CD8-positive, alpha-beta memory T cell (primary cell): ENCODE data around the gene KCNN4. TPM values are rescaled to one million over a fixed set of nuclear protein-coding genes. Genes with fewer than 3 reads are reported as not detected.
"Not testable (repeated sequence)": the region's sequence is repeated elsewhere in the genome, so short reads cannot be mapped to it uniquely, and the experiment has no call there.

Source experiments
- CTCF ChIA-PET: fragments of 350-600 bp; sonication (Branson Sonifier 250); formaldehyde crosslinking; loops from one replicate; lab custom pipeline; 2021; ENCODE audit warnings: antibody characterized with exemption; lab: Charles Lee
- POLR2A ChIA-PET: fragments of 350-600 bp; sonication (Branson Sonifier 250); formaldehyde crosslinking; loops from one replicate; lab custom pipeline; 2021; ENCODE audit warnings: antibody characterized with exemption; lab: Charles Lee
- DNase-seq, 5 donors: peaks; one replicate each; pipeline versions ENCODE4 v3.0.0 to v3.0.0-alpha.2; 2020 to 2022; ENCODE audit warnings: mixed read lengths in 1 of 5
- H3K27ac ChIP-seq: one replicate; pipeline ENCODE4 v1.7.0; 2013; ENCODE audit warnings: low read depth, mild to moderate bottlenecking, low read length, moderate library complexity
- H3K27me3 ChIP-seq: 2 replicates; pipeline ENCODE4 v1.7.0; 2013; ENCODE audit warnings: low read length, mild to moderate bottlenecking; ENCODE audit not compliant: insufficient read depth, poor library complexity, severe bottlenecking
- H3K36me3 ChIP-seq: 2 replicates; pipeline ENCODE4 v1.7.0; 2013; ENCODE audit warnings: mild to moderate bottlenecking, low read length, moderate library complexity; ENCODE audit not compliant: insufficient read depth
- H3K4me1 ChIP-seq: 2 replicates; pipeline ENCODE4 v1.7.0; 2013; ENCODE audit warnings: mild to moderate bottlenecking, low read length, moderate library complexity; ENCODE audit not compliant: insufficient read depth
- H3K4me3 ChIP-seq: 2 replicates; pipeline ENCODE4 v1.7.0; 2013; ENCODE audit warnings: mild to moderate bottlenecking, low read length
- H3K9me3 ChIP-seq: 2 replicates; pipeline ENCODE4 v1.7.0; 2013; ENCODE audit warnings: mild to moderate bottlenecking, low read length
- H3K27ac Mint-ChIP-seq, 8 donors: one replicate each; pipeline ENCODE4 v1.8.0; 2020 to 2021; ENCODE audit warnings: mixed read lengths in 8 of 8, mild to moderate bottlenecking in 6 of 8, inconsistent platforms in 3 of 8, moderate library complexity in 3 of 8
- H3K27me3 Mint-ChIP-seq, 2 donors: one replicate each; pipeline ENCODE4 v1.8.0; 2020 to 2021; ENCODE audit warnings: mixed read lengths in 2 of 2, mild to moderate bottlenecking in 1 of 2, moderate library complexity in 1 of 2
- H3K36me3 Mint-ChIP-seq, 3 donors: one replicate each; pipeline ENCODE4 v1.8.0; 2020 to 2021; ENCODE audit warnings: mixed read lengths in 3 of 3, inconsistent platforms in 1 of 3, mild to moderate bottlenecking in 1 of 3
- H3K4me1 Mint-ChIP-seq, 3 donors: one replicate each; pipeline ENCODE4 v1.8.0; 2020 to 2021; ENCODE audit warnings: mixed read lengths in 3 of 3, inconsistent platforms in 1 of 3, mild to moderate bottlenecking in 1 of 3
- H3K4me3 Mint-ChIP-seq, 7 donors: one replicate each; pipeline ENCODE4 v1.8.0; 2020 to 2021; ENCODE audit warnings: mixed read lengths in 7 of 7, mild to moderate bottlenecking in 6 of 7, moderate library complexity in 4 of 7, inconsistent platforms in 2 of 7
- H3K9me3 Mint-ChIP-seq, 5 donors: one replicate each; pipeline ENCODE4 v1.8.0; 2020 to 2022; ENCODE audit warnings: mixed read lengths in 5 of 5, mild to moderate bottlenecking in 3 of 5, moderate library complexity in 2 of 5, inconsistent platforms in 1 of 5
- polyA plus RNA-seq: library from polyadenylated mRNA; unstranded; fragments of 300-500 nt; fragmentation: Illumina TruSeq; gene quantifications from one replicate; pipeline ENCODE4 v1.2.3, GENCODE V29; 2021
- total RNA-seq, 2 experiments: library from RNA; stranded (reverse); gene quantifications; one replicate each; pipeline ENCODE4 v1.2.3, GENCODE V29; 2021

Gene KCNN4
- total and polyA plus RNA-seq, 3 experiments from 2014 or later: 8.3 to 97.6 (median 93.8) TPM

DNA sequence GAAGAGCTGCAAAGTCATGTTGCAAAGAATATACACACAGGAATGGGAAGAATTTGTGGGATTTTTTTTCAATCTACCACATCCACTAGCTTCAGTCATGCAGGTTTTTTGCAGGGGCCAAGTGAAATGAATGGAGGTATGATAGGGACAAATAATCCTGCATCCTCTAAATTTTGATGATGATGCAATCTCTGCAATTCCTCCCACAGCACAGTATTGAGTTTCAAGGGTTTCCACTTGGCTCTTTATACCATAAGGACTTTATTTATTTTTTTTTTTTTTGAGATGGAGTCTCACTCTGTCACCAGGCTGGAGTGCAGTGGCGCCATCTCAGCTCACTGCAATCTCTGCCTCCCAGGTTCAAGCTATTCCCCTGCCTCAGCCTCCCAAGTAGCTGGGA, 36.7 kb upstream of the KCNN4 start:
- H3K27ac ChIP-seq, H3K9me3 ChIP-seq, H3K27ac Mint-ChIP-seq, POLR2A ChIA-PET, H3K4me3 ChIP-seq, DNase-seq, H3K4me3 Mint-ChIP-seq, H3K36me3 ChIP-seq, H3K4me1 ChIP-seq, H3K9me3 Mint-ChIP-seq: not testable (repeated sequence)
- Mint-ChIP-seq H3K36me3 (peaks cover 0 to 15% (median 0%) of the 10 kb centered on the region in 3 donors), H3K27me3 (peaks cover 29 to 54% of the 10 kb centered on the region in 2 donors), H3K4me1 (peaks cover 9 to 13% (median 11%) of the 10 kb centered on the region in 3 donors)
- peaks cover 19% of the 10 kb centered on the region for H3K27me3 ChIP-seq
- CTCF ChIA-PET: interaction anchor here (1.4 kb wide), 1 partner anchor 72 kb away, joined by 3 read pairs; no protein-coding TSS in a partner anchor

DNA sequence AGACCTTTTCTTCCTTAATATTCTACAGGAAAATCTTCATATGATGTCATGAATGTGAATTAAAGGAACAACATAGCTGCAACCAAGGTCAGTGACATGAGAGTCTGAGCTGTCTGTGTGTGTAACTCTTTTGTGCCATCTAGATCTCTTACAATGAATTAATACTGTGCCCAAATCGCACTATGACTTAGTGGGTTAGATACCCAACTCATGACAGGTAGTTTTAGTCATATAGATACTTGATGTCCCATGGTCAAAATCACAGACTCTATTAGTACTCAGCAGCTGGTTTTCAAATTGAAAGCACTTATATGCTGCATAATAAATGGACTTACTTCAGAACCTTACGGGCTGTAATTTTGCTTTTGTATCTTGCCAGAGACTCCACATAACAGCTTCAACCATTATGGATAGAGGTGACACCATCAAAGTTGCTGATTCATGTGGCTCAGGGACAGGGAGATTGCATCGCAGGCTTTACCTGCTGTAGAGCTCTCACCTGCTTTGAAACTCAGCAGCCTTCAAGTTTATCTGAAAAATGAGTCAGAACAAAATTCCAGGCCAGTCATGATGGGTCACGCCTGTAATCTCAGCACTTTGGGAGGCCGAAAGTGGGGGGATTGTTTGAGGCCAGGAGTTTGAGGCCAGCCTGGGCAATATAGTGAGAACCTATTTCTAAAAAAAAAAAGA, 34.0 kb upstream of the KCNN4 start:
- H3K27me3 ChIP-seq: peaks cover 7% of the 10 kb centered on the region
- no peaks in the 10 kb centered on the region for H3K36me3 ChIP-seq
- no peak overlapping the region for H3K27ac ChIP-seq
- Mint-ChIP-seq H3K9me3 (peaks cover 0 to 3% (median 0%) of the 10 kb centered on the region in 5 donors), H3K4me1 (peaks cover 0 to 4% (median under 1%) of the 10 kb centered on the region in 3 donors), H3K27ac (no peak overlapping the region), H3K36me3 (peaks cover 0 to 7% (median 0%) of the 10 kb centered on the region in 3 donors), H3K4me3 (no peak overlapping the region), H3K27me3 (peaks cover 14 to 42% of the 10 kb centered on the region in 2 donors)
- H3K9me3 ChIP-seq: no peaks in the 10 kb centered on the region
- no peak for DNase-seq
- POLR2A ChIA-PET: no interaction called here
- H3K4me1 ChIP-seq: no peaks in the 10 kb centered on the region
- H3K4me3 ChIP-seq: no peak overlapping the region
- CTCF ChIA-PET: no interaction called here

DNA sequence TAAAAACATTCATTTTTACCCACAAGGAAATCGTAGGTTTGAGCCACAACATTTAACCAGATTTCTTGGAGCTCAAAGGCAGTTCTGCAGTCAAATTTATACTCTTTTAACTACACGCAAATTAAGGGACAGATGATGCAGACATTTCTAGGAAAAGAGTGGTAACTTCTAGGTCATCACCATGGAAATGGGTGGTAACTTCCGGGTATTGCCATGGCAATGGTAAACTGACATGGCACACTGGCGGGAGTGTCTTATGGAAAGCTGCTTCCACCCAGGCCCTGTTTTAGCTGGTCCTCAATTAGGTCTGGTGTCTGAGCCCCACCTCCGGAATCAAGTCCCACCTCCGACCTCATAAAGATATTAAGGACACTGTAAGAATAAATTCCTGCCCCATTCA, 31.9 kb upstream of the KCNN4 start:
- CTCF ChIA-PET: interaction anchor here (0.9 kb wide), 1 partner anchor 10 kb away, joined by 3 read pairs; no protein-coding TSS in a partner anchor
- Mint-ChIP-seq H3K9me3 (no peaks in the 10 kb centered on the region), H3K27me3 (peaks cover 19 to 41% of the 10 kb centered on the region in 2 donors), H3K4me3 (no peak overlapping the region), H3K4me1 (peaks cover 0 to 4% (median 0%) of the 10 kb centered on the region in 3 donors), H3K27ac (peak overlapping the region in 1 of 8 donors; percentile 13), H3K36me3 (no peaks in the 10 kb centered on the region)
- DNase-seq: no peak
- POLR2A ChIA-PET: no interaction called here
- Histone ChIP-seq H3K4me3 (no peak overlapping the region), H3K9me3 (no peaks in the 10 kb centered on the region), H3K36me3 (no peaks in the 10 kb centered on the region), H3K27me3 (no peaks in the 10 kb centered on the region), H3K4me1 (no peaks in the 10 kb centered on the region), H3K27ac (no peak overlapping the region)

DNA sequence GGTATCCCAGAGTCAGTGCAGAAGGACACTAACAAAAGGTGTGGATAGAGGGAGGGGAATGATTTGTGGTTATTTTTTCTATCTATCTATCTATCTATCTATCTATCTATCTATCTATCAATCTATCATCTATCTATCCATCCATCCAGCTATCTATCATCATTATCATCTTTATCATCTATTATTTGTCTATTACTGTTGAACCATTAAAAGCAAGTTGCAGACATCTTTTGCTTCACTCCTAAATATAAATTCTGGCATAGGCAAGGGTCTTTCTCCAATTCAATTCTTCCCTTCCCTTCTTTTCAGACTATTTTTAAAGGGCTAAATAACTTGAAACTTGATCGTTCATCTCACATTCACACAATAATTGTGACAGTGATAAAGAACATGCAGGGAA, 31.5 kb upstream of the KCNN4 start:
- CTCF ChIA-PET: interaction anchor here (0.9 kb wide), 1 partner anchor 11 kb away, joined by 3 read pairs; no protein-coding TSS in a partner anchor
- POLR2A ChIA-PET: no interaction called here
- no peaks in the 10 kb centered on the region for H3K9me3 Mint-ChIP-seq
- no peaks in the 10 kb centered on the region for H3K36me3 Mint-ChIP-seq
- Histone ChIP-seq H3K27me3 (no peaks in the 10 kb centered on the region), H3K27ac (no peak overlapping the region), H3K9me3 (no peaks in the 10 kb centered on the region), H3K4me3 (no peak overlapping the region), H3K4me1 (no peaks in the 10 kb centered on the region), H3K36me3 (no peaks in the 10 kb centered on the region)
- peaks cover 22 to 41% of the 10 kb centered on the region in 2 donors for H3K27me3 Mint-ChIP-seq
- H3K4me3 Mint-ChIP-seq: no peak overlapping the region
- no peak for DNase-seq
- peaks cover 0 to 4% (median 0%) of the 10 kb centered on the region in 3 donors for H3K4me1 Mint-ChIP-seq
- H3K27ac Mint-ChIP-seq: peak overlapping the region in 2 of 8 donors; percentile 12 to 52

DNA sequence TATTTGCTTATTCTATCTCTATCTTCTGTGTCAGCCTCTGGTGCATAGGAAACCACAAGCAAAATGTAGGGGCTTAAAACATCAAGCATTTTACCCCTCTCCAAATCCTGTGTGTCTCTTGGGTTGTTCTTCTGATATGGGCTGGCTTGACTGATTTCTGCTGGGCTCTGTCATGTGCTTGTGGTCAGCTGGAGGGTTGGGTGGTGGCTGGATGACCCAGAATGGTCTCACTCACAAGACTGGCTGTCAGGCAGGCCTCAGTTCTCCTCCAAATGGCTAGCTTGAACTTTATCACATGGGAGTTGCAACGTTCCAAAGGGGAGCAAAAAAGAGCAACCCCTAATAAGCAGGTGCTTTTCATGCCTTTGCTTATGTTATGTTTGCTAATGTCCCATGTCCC, 31.1 kb upstream of the KCNN4 start:
- CTCF ChIA-PET: interaction anchor here (0.8 kb wide), 1 partner anchor 67 kb away, joined by 3 read pairs; no protein-coding TSS in a partner anchor

DNA sequence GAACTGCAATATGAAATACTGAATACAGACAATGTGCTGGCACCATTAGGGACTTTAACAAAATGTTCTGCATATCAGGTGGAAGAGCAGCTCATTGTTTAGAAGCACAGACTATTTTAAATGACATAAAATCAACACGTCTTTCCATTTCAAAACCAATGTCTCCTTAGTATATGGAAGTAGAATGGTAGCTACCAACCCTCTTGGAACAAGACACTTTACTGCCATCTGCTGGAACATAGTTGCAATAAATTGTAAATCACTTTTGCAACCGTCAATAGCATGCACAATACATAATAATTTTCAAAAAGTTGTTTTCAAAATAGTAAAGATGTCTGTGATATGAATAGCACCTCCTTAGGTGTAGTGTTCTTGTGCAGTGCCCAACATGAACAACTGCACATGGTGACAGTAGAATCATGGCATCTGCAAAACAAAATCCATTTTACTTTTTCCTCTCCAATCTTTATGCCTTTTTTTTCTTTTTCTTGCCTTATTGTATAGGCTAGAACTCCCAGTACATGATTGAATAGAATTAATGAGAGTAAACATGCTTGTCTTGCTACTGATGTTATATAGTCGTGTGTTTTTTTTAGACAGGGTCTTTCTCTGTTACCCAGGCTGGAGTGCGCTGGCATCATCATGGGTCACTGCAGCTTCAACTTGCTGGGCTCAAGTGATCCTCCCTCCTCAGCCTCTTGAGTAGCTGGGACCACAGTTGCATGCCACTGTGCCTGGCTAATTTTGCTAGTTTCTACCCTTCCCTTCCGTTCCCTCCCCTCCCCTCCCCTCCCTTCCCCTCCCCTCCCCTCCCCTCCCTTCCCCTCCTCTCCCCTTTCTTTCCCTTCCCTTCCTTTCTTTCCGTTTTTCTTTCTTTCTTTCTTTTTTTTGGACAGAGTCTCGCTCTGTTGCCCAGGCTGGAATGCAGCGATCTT, 29.3 kb upstream of the KCNN4 start:
- Mint-ChIP-seq H3K9me3 (no peaks in the 10 kb centered on the region), H3K4me1 (peaks cover 0 to 4% (median 0%) of the 10 kb centered on the region in 3 donors), H3K27ac (no peak overlapping the region), H3K27me3 (peaks cover 20 to 38% of the 10 kb centered on the region in 2 donors), H3K4me3 (no peak overlapping the region), H3K36me3 (no peaks in the 10 kb centered on the region)
- peak in 2 of 5 donors; percentile 31 to 40 for DNase-seq
- no peak overlapping the region for H3K4me3 ChIP-seq
- H3K27ac ChIP-seq: no peak overlapping the region
- no peaks in the 10 kb centered on the region for H3K4me1 ChIP-seq
- CTCF ChIA-PET: interaction anchor here (0.6 to 5.2 kb wide), 9 partner anchors 9 to 253 kb away, joined by 3 to 31 read pairs (median 4); no protein-coding TSS in a partner anchor
- POLR2A ChIA-PET: no interaction called here
- no peaks in the 10 kb centered on the region for H3K9me3 ChIP-seq
- H3K36me3 ChIP-seq: no peaks in the 10 kb centered on the region
- H3K27me3 ChIP-seq: no peaks in the 10 kb centered on the region

More for the DNA sequence above, 31.1 kb upstream of the KCNN4 start:
- Histone ChIP-seq H3K4me3 (no peak overlapping the region), H3K36me3 (no peaks in the 10 kb centered on the region), H3K27ac (no peak overlapping the region), H3K4me1 (no peaks in the 10 kb centered on the region), H3K27me3 (no peaks in the 10 kb centered on the region), H3K9me3 (no peaks in the 10 kb centered on the region)
- H3K36me3 Mint-ChIP-seq: no peaks in the 10 kb centered on the region
- DNase-seq: no peak
- H3K4me3 Mint-ChIP-seq: no peak overlapping the region
- H3K27me3 Mint-ChIP-seq: peaks cover 18 to 41% of the 10 kb centered on the region in 2 donors
- POLR2A ChIA-PET: no interaction called here
- H3K9me3 Mint-ChIP-seq: no peaks in the 10 kb centered on the region
- H3K27ac Mint-ChIP-seq: no peak overlapping the region
- peaks cover 0 to 4% (median 0%) of the 10 kb centered on the region in 3 donors for H3K4me1 Mint-ChIP-seq

DNA sequence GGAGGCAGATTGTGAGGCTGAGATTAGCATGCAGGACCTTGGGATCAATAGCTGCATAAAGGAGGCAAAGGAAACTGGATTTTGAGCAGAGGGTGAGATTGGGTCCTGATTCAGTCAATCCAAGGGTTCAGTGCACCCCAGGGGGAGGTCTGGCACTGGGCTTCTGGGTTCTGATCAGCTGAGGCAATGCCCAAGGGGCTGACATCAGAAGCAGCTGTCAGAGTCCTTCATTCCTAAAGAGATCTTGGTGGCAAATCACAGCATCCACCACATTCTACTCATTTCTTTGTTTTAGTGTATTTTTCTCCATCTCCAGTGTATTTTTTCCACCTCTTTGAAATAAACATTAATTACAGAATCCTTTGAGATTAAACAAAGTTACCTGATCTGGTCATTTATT, 26.9 kb upstream of the KCNN4 start:
- Mint-ChIP-seq H3K4me1 (no peaks in the 10 kb centered on the region), H3K36me3 (no peaks in the 10 kb centered on the region), H3K27ac (no peak overlapping the region), H3K9me3 (no peaks in the 10 kb centered on the region), H3K27me3 (peaks cover 15 to 23% of the 10 kb centered on the region in 2 donors), H3K4me3 (no peak overlapping the region)
- no peaks in the 10 kb centered on the region for H3K9me3 ChIP-seq
- no peaks in the 10 kb centered on the region for H3K4me1 ChIP-seq
- no peak overlapping the region for H3K4me3 ChIP-seq
- no peaks in the 10 kb centered on the region for H3K27me3 ChIP-seq
- CTCF ChIA-PET: interaction anchor here (5.2 kb wide), 1 partner anchor 63 kb away, joined by 31 read pairs; no protein-coding TSS in a partner anchor
- no peak for DNase-seq
- POLR2A ChIA-PET: no interaction called here
- H3K27ac ChIP-seq: no peak overlapping the region
- no peaks in the 10 kb centered on the region for H3K36me3 ChIP-seq
